Inflammatory macrophage treated with lipopolysaccharide for 4 hours (primary cell): ENCODE data around the gene WAC.
A peak's percentile ranks its signal among the peaks of the same experiment; 100 is the strongest.

Source experiments
- DNase-seq: peaks from one replicate; pipeline ENCODE4 v3.0.0-alpha.2; 2020

Gene WAC

DNA sequence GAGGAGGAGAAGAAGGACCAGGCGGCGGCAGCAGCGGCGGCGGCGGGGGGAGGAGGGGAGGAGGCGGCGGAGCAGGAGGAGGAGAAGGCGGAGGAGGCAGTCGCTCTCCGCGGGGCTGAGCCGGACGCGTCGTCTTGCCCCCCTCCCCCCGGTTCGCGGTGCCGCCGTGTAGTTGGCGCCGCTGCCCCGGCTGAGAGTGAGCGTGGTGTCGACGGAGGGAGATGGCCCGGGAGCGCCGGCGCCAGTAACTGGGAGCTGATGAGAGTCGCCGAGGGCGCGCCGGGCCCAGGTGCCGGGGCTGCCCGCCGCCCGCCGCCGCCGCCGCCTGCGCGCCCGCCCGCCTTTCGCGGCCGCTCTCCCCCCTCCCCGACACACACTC lies 257 bp downstream of the WAC start:
- DNase-seq = no peak

DNA sequence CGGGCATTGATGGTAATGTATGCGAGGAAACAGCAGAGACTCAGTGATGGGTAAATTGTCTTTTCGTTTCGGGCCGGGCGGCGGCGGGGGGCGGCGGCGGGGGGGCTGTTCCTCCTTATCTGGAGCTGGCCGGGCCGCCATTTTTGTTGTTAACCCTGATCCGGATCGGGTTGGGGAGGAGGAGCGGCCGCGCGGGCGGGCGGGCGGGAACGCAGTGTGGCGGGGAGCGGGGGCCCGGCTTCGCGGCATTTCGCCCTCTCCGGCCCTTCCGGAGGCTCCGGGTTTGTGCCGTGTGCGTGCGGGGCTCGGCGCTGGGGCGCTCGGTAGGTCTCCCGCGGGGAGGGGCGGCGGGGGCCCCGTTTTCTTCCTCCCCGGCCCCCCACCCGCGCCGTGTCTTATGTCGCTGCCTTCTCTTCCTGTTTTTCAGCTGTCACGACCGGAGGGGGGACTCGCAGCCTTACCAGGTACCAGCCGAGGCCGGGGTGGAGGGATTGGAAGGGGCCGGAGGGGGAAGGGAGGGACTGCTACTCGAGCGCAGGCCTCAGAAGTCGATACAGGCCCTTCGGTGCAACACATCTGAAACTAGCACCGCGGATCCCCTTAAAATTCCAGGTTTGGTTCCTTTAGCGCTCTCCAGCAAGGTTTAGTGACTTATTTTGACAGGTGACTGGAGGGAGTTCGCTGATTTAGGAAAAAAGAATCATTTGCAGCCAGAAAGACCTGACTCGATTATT lies 820 bp downstream of the WAC start:
- DNase-seq = peak; percentile 54

DNA sequence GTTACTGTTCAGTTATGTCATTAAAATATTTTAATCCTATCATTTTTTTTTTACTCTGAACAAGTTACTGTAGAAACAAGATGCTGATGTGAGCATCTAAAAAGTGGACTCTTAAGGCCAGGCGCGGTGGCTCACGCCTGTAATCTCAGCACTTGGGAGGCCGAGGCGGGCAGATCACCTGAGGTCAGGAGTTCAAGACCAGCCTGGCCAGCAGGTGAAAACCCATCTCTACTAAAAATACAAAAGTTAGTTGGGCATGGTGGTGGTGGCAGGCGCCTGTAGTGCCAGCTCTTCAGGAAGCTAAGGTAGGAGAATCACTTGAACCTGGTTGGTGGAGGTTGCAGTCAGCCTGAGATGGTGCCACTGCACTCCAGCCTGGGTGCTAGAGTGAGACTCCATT lies 2.9 kb downstream of the WAC start:
- no peak for DNase-seq

DNA sequence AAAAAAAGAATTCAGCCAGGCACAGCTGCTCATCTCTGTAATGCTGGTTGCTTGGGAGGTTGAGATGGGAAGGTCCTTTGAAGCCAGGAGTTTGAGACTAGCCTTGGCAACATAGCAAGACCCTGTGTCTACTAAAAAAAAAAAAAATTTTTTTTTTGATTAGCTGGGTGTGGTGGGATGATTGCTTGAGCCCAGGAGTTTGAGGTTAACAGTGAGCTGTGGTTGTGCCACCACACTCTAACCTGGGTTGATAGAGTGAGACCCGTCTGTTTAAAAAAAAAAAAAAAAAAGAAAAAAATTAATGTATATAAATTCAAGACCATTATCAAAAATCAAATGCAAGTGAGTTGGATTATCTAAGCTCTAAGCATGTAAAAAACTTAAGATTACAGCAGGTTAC lies 5.7 kb downstream of the WAC start:
- no peak for DNase-seq

DNA sequence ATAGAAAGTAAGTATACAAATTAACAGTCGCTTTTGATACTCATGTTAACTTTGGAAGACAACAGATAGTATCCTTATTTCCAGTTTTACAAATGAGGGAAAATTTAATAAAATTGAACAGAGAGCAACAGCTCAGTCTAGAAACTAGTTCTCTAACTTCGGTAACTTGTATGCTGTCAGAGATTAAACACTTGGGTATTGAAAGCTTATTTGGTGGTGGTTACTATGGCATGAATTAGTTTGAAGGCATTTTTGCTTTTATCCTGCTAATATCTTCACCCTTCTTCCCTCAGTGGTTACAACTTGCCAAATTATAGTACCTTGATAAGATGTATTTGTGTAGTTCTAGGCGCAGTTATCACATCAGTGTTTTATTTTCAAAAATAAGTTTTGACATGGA lies 7.2 kb downstream of the WAC start:
- no peak for DNase-seq

DNA sequence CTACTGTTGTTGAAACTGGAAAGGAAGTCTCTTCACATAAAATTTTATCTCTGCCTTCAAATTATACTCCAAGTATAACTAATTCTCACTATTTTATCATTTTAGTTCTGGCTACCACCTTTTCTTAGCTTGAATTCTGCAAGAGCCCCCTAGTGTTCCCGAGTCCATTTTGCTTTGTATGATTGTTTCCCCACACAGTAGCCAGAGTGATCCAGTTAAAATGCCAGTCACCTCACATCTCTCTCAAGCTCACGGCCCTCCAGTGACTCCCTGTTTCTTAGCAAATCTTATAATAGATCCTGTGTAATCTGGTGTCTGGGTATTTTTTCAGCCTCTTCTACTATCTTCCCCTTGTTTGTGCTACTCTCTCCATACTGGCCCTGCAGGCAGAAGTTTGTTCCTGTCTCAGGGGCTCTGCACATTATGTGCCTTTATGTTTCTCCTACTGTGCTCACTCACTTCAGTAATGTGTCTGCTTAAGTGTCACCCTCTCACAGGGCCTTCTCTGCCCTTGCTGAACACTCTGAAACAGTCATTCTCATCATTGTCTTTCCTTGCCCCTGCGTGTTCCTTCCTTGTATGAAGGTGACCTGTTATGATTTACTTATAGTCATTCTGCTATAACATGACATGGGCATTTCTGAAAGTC lies 8.9 kb downstream of the WAC start:
- no peak for DNase-seq

DNA sequence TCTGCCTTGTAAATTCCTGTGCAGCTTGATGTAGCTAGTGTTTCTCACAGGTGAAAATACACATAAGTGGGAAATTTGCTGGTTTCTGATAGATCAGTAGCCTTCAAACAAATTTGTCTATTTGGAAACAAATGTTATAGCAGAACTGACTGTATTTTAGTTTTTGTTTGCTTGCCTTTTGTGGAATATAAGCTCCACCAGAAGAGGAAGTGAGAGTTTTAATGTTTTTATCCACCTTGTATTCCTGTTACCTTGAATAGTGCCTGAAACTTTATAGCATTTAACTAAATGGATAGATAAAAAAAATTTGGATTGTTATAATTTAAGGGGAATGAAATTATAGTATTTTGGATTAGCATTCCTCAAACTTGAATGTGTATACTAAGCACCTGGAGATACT lies 9.8 kb downstream of the WAC start:
- DNase-seq = no peak

DNA sequence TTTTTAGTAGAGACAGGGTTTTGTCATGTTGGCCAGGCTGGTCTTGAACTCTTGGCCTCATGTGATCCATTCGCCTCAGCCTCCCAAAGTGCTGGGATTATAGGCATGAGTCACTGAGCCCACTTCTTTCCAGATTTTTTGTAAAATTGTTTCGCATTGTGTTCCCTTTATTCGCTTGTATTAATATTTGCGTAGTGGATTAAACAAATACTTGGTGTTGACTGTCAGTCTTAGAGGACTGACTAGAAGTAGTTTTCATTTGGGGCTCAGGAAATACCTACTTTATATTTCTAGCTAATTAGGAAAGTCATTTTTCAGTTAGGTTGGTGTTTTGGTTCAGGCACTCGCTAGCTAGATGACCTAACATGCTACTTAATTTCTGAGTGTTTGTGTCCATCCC lies 11.1 kb downstream of the WAC start:
- DNase-seq = no peak

DNA sequence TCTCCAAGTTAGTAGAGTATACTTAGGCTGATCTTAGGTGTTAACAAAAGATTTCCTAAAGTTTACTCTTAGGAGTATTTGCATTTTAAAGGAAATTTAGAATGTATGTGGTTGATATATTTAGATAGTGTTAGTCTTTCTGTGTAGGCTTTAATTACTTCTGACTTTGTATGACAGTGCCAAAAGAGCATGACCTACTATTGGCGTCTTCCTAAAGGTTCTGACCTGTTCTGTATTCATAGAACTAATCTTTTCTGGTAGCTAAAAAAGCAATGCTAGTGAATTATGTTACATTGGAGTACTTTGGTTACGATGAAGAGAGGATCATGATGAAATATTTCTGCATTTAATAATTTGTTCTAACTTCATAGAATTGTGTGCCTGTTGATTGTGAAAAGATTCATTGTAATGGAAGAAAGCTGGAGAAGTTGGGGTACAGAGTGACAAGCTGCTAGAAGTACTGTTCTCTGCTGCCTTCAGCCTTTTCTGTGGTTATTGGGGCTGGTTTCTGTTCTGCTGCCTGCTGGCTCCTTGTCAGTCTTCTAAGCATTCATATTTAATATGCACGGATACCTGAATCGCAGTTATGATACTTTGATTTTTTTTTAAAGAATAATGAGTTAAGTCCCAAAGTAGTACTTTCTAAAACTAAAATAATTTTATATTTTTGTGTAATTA lies 13.2 kb downstream of the WAC start:
- DNase-seq = no peak

DNA sequence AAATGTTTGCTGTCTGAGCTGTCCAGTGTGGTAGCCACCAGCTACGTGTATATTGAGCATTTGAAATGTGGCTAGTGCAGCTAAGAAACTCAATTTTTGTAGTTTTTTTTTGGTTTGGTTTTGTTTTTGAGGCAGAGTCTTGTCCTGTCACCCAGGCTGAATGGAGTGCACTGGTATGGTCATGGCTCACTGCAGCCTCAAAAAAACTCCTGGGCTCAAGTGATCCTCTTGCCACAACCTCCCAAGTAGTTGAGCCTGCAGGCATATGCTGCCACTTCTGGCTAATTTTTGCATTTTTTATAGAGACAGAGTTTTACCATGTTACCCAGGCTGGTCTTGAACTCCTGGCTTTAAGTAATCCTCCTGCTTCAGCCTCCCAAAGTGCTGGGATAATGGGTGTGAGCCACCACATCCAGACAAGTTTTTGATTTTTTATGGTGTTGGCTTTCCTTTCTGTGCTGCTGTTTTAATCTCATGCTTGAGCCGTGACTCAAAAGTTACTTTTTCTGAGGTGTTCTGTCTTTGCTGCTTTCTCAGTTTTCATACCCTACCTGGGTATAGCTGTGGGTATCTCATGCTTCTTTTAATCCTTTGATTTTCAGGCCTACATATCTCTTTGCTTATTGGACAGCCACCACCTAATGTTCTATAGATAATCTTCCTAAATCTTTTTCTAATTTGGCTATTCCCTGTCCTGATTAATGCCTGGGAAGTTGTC lies 16.0 kb downstream of the WAC start:
- no peak for DNase-seq

DNA sequence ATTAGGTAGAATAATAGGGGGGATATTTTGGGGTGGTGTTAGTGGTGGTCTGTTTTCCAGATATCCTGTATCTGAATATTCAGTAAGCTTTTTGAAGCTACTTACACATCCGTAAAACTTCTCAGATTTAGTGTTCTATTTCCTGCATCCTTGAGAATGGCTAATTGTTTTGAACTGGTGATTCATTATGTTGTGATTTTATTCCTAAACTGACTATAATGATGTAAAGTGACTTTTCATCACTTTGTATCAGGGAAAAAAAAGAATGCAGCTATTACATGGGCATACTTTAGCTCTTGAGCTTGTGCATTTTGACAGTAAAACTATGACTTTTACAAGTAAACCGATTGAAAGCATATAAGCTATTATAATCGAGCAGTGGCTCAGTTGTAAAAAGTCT lies 18.2 kb downstream of the WAC start:
- DNase-seq = no peak

DNA sequence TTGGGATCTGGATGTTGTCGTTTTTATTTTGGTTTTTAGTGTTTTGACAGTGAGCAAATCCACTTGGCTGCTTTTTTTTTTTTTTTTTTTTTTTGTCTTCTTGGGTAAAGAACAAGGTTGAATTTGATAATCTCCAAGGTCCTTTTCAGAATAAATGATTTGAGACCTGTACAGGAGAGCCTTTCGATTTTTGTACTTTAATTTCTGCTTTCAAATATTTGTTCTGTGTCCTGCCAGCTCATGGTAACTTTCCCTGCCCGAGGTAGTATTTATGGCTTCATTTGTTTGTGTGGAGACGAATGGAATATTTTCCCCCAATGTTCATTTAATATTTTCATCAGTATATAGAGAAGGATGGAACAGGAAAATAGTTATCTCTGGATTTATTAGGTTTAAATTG lies 19.9 kb downstream of the WAC start:
- no peak for DNase-seq

DNA sequence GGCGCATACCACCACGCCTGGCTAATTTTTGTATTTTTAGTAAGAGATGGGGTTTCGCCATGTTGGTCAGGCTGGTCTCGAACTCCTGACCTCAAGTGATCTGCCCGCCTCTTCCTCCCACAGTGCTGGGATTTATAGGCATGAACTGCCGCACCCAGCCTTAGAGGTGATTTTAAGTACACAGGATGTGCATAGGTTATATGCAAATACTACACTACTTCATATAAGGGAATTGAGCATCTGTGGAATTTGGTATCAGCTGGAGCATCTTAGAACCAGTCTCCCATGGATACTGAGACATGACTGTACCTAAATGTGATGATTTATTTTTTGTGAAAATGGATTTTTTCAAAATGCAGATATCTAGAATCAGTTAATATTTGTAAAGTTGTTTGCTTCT lies 21.1 kb downstream of the WAC start:
- no peak for DNase-seq

DNA sequence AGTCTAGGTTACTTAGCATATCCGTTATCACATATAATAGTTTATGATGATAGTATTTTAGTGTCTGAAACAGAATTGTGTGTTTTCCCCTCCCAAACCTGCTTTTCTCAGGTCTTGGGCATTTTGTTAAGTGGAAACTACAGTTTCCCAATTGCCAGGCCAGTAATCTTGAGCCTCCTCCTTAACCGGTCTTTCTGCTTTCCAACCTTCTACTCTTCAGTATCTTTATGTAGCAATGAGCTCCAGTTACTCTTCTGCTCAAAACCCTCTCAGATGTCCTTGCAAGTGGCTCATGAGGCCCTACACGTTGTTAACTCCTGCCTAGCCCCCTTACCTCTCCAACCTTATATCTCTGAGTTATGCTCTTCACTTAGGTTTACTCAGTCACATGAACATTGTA lies 22.0 kb downstream of the WAC start:
- no peak for DNase-seq

DNA sequence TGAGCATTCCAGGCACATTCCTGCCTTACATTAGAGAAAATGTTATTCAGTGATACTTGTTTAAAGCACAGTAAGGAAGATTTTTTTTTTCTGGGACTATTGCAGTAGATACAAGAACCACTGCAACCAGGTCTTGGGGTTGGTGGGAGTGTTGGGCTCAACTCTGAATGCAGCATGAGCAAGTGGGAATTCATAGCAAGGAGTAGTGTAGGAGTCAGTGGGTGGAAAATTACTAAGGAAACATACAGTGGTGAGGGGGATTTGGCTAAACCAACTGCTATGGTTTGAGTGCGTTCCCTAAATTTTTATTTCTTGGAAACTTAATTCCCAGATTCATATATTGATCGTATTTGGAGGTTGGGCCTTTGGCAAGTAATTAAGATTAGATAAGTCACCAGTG lies 22.4 kb downstream of the WAC start:
- DNase-seq = no peak

DNA sequence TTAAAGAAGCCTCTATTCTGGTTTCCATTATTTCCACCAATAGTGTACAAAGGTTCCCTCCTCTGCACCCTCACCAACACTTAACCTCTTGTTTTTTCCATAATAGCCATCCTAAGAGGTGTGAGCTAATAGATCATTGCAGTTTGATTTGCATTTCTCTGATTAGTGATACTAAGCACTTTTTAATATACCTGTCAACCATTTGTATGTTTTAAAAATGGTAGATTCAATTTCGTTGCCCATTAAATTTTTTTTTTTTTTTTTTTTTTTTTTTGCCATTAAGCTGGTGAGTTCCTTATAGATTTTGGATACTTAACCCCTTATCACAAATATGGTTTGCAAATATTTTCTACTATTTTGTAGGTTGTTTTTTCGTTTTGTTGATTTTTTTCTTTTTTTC lies 23.2 kb downstream of the WAC start:
- DNase-seq = no peak

DNA sequence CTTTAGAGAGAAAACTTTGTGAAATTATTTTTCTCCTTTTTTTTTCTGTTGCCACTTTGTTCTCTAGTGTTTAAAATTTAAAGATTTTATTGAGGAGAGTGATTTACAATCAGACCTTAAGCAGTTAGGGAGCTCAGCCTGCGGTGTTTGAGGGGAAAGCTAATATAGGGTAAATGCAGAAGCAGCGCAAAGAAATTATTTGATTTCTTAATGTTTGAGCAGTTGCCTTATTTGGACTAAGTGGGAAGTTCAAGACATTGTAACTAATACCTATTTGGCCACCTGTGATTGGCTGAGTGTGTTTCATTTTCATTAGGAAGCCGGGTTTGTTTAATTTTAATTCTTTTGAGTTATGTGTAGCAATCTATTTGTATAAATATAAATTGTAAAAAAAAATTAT lies 25.3 kb downstream of the WAC start:
- DNase-seq = peak; percentile 30

DNA sequence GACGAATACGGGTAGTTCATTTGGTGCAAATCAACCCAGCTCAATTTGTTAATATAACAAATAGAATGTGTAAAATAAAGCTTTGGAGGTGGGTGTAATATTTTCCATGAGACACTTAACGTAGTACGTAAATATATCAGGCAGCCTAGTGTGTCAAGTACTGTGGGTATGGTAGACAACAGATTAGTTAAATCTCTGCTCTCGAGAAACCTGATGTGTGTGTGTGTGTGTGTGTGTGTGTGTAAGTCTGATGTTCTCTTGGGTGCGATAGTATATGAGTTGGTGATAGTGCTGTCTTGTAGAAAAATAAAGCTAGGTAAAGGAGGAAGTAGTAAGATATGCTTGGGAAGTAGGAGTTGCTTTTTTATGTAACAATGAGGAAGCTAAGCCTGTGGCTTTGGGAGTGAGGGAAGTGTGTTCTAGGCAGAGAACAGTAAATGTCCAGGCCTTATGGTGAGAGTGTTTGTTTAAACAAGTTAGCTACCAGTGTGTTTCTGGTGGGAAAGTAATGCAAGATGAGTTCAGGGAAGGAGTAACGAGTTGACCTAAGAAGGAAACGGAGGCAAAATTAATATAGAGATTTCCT lies 26.1 kb downstream of the WAC start:
- DNase-seq = peak; percentile 54

DNA sequence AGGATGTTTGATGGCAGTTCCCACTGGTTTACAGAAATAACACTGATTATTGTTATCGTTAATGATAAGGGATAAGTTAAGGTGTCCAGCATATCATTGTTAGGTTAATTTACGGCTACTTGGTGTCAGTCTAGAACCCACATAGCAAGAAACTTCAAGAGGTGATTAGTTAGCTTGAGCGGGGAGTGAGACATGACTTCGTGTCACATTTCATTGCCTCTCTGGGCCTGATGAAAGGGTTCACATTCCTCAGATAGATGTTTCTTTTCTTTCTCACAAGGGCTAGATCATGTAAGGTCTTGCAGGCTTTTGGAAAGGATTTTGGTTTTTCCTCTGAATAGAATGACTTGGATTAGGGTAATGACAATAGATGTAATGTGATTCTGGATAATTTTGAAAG lies 26.7 kb downstream of the WAC start:
- no peak for DNase-seq

DNA sequence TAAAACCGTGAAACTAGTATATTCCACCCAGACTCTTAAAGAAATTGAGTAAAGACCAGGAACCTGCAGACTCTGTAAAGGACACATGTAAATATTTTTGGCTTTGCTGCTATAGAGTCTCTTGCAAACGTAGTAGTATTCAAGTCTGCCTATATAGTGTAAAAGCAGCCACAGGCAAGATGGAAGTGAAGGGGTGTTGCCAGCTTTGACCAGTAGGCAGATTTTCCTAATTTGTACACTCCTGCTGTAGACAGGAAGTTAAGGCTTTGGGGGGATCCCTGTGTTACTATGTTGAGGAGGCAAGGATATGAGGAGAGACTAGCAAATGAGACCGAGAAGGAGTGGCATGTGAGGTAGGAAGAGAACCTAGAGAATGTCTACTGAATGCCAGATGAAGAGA lies 27.7 kb downstream of the WAC start:
- DNase-seq = no peak

DNA sequence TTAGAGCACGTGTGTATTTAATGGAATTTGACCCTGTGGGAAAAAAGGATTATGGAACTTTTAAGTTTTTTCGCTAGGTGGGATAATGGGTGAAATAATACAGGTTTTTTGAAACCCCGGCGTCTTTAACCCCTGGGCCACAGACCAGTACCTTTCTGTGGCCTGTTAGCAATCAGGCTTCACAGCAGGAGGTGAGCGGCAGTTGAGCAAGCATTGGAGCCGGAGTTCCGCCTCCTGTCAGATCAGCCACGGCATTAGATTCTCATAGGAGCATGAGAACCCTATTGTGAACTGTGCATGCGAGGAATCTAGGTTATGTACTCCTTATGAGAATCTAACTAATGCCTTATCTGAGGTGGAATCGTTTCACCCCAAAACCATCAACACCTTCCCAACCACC lies 28.6 kb downstream of the WAC start:
- DNase-seq = no peak

DNA sequence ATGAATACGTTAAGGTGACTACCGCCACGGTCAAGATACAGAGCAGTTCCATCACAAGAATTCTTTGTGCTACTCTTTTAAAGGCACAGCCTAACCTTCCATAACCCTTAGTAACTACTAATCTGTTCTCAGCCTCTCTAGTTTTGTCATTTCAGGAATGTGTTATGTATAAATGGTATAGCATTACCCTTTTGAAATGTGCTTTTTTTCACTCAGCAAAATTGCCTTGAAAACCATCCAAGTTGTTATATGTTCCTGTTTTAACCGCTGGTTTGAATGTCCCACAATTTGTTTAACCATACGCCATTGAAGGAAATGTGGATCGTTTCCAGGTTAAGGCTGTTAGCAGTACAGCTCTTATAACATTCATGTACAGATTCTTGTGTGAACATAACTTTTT lies 32.0 kb downstream of the WAC start:
- no peak for DNase-seq

DNA sequence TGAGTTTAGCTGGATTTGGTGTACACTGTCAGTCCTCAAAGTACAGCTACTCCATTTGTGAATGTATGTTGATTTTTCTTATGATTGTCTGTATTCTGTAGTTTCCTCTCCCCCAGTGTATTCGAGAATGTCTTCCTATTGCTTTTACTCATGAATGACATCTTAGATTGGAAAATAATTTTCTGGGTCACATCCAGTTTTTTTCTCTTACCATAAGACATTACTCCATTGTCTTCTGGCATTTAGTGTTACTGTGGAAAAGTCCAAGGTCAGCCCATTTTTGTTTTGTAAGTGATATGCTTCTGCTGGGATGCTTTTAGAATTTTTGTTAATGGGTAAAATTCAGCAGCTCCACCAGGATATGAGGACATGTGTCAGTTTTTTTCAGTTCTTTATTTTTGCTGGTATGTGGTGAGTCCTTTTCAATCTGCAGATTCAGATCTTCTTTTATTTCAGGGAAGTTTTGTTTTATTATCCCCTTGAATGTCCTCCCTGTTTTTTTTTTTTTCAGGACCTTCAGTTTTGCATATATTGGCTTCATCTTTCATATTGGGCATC lies 33.6 kb downstream of the WAC start:
- no peak for DNase-seq
